Stimulated activated CD4-positive, alpha-beta T cell treated with anti-CD3 and anti-CD28 coated beads, Interleukin-12 subunit alpha, Interleukin-12 subunit beta, amount 100 ng/mL, for 4 hours (primary cell): ENCODE measurements around the gene ADCY5.

Source experiments
- DNase-seq: peaks from one replicate; pipeline ENCODE4 v3.0.0-alpha.2; 2020

The ADCY5 gene

GRCh38 chr3:123385001-123385401 is 63.9 kb downstream of the ADCY5 start:
- DNase-seq, result no peak

- no peak for DNase-seq
Observed at GRCh38 chr3:123384256-123384655, 64.6 kb downstream of the ADCY5 start.

GRCh38 chr3:123383091-123384053 is 65.5 kb downstream of the ADCY5 start:
- no peak for DNase-seq

DNA sequence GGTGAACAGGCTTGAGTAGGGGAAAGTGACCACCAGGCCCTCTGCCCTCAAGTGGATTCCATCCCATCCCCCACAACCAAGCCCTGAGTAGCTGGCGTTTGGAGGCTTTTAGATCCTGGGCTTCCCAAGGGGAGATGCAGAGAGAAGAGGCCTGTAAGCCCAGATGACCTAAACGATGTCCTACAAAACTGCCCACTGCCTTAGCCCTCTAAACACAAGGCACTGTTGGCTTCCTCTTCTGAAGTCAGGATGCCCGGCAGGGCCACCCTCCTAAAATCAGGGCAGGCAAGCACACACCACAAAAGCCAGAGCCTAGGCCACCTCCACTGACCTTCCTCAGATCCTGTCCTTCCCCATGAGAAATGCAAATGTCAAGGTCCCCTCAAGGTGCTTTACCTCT is 68.6 kb downstream of the ADCY5 start:
- DNase-seq, result no peak

GRCh38 chr3:123379041-123379830 is 69.7 kb downstream of the ADCY5 start:
- DNase-seq, result no peak

GRCh38 chr3:123378409-123378915 is 70.4 kb downstream of the ADCY5 start:
- DNase-seq, result no peak

DNA sequence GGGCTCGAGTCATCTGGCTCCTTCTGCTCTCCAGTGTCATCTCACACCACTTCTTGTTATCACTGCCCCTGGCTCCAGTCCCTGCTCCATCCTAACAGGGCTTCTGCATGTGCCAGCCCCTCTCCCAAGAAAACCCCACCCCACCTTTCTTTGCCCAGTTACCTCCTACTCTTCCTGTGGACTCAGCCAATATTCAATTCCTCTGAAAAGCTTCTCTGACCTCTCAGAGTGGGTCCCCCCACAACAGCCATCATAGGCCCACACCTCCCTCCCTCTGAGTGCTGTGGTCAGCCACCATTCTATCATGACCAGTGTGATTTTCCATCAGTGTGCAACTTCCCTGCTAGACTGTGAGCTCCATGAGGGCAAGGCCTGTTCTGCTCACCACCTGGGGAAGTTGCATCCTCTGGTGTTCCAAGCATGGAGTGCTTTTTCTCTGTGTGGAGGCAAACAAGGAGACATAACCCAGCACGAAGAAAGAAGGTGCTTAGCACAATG is 71.6 kb downstream of the ADCY5 start:
- no peak for DNase-seq

DNA sequence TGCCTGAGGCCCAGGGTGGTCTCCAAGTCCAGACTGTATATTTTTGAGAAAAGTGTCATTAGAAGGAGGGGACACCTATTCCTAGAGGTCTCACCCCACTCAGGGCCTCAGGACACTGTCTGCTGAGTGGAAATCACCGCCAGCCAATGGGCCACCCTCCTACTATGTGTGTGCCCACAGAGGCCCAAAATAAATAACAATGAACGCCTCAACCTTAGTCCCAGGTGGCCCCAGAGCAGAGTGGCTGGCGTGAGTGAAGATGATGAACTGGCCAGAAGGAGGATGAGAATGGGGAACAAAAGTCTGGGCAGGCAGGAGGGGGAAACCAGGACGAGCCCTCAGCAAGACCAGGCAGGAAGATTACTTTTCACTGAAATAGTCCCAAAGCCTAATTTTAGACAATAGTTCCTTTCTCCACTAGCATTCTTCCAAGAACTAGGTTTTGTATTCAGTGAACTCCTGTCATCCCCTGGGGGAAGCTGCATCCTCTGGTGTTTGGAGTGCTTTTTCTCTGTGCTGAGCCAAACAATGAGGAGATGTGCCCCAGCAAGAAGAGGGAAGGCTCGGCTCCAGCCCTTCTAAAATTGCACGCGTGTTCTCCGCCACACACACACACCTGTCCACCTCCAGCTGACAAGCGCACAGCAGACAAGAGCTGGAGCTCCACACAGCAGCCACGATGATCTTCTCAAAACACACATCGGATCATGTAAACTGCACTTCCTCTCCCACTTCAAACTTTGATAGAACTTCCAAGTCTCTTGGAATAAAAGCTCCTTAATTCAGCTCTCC is 72.2 kb downstream of the ADCY5 start:
- DNase-seq, result no peak

GRCh38 chr3:123375014-123375940 is 73.6 kb downstream of the ADCY5 start:
- DNase-seq, result no peak

DNA sequence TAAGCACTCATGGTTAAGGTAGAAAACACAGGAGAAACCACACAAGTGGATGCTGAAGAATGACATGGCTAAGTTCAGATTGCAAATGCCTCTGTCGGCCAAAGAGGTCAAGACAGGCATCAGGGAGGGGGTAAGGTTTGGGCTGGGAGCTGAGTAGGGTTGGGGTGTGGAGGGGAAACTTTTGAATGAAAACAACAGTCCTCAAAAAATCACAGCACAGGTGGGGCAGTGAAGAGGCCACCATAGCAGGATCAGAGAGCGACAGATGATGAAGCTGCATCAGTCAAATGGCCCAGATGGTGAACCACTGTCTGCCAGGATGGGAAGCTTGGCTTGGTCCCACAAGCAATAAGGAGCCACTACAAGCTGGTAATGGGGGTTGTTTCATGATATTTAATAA is 74.9 kb downstream of the ADCY5 start:
- DNase-seq, result no peak

DNA sequence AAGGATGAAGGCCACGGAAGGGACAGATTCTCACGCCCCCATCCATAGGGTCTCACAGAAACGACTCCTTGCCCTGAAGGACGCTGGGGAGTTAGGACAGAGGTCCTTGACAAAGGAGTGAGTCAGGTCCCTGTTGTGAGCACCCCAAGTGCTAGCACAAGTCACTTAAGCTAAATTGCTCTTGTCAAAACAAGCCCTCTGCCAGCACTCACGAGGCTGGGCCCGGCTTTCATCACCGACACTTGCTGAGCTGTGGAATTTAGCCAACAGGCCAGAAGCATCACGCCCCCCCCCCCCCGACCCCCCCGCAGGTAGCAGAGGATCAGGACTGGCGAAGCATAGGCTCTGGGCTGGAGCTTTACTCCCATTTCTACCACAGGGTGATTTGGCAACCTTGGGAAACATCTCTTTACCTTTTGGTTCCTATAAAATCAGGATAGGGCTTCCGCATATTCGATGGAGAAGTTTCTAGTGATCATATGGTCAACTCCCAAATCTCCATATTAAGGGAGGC is 75.4 kb downstream of the ADCY5 start:
- no peak for DNase-seq

GRCh38 chr3:123372686-123373473 is 76.0 kb downstream of the ADCY5 start:
- DNase-seq, result no peak

DNA sequence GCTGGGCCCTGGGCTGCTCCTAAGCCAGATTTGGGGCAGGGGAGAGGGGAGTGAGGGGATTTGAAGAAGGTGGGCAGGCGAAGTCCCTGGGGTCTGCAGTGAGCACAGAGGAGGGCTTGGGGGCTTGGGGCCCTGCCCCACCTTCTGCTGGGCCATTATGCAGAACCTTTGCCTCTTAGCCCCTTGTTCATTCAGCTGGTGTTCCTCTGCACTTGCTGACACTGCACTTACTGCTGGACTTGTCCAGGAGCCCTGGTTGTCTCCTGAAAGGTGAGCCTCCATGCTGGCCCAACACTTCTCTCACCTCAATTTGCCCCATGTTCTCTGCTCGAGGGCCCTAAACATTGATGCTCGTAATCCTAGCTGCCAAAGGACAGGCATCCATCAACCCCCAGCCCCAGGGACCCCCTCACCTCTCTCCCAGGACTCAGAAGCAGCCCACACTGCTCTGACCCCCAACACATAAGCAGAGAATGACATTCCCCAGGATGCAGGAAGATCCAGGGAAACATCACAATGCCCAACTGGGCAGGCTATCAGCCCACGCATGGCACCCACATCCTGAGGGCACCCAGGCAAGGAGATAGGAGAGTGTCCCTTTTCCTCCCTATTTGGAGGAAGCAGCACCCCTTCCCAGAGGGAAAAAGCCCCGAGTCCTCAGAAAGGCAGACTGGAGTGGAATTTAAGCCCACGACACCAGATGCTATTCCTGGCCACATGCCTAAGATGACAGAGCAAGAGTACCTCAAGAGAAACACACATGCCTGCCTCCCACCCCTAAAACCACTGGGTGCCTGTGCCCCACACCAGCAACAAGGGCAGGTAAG is 76.8 kb downstream of the ADCY5 start:
- DNase-seq, result no peak

- no peak for DNase-seq
Observed at GRCh38 chr3:123371426-123371825, 77.5 kb downstream of the ADCY5 start.

DNA sequence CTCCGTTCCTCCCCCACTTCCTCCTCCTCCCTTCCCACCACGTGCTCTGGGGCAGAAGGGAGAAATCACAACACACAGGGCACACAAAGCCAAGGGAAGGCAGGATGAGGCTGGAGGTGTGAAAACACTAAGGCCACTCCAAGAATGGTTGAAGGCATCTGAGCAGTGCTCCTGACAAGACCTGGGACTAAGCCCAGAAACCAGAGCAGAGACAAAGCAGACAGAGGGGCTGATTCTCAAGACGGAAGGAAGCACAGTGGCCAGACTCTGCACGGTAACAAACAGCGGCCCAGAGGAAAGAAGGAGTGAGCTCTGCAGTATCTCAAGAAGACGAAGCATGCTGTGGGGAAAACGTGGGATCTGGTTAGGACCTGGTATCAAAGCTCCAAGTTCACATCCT is 78.1 kb downstream of the ADCY5 start:
- DNase-seq, result no peak

DNA sequence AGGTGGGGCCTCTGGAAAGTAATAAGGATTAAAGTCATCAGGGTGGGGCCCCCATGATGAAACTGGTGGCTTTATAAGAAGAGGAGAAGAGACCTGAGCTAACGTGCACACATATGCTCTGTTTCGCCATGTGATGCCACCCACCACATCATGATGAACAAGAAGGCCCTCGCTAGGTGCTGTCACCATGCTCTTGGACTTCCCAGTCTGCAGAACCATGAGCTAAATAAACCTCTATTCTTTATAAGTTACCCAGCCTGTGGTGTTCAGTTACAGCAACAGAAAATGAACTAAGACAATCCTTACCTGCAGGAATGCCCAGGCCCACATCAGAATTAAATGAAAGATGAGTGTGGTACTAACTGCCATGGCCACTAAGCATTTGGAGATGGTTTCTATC is 79.8 kb downstream of the ADCY5 start:
- no peak for DNase-seq

GRCh38 chr3:123367467-123368154 is 81.3 kb downstream of the ADCY5 start:
- DNase-seq, result no peak

- DNase-seq, result no peak
Observed at GRCh38 chr3:123365450-123366143, 83.3 kb downstream of the ADCY5 start.
